ENCODE data around the gene FILIP1. TPM values are rescaled to one million over a fixed set of nuclear protein-coding genes. Genes with fewer than 3 reads are reported as not detected.

FILIP1 gene
- total and polyA plus RNA-seq, 2 of the 8 experiments (the other 6 are each of a cell fraction or from before 2014, with no cell fraction given): 2.4 to 5.7 TPM

DNA sequence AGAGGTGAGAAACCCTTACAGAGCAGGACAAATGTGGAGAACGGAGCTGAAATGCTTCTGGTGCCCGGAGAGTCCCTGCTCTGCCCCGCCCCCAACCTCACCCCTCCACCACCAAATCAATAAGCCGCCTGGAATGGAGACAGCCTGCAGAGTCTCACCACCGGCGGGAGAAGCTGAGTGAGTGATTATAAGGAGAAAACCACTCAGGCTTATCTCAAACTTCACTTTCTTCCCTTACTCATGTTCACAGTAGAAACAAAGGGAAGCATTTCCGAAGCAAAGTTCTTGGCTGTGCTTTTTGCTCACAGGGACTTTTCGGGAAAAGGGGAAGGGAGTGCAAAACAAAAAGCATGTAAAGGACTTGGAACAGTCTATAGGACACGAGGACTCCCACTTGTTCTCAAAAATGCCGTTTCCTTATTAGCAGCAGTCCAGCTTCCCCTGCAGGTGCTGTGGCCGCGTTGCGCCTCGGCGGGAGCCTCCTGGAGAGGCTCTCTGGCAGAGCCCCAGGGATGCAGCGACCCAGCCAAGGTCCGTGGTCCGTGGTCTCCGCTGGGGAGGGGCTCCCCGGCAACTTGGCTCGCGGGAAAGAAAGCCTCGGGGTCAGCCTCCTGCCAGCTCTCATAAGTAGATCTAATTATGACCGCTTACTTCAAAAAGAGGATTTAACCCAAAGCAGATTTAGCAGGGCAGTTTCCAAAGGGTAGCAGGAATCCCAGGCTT, 144.2 kb downstream of the FILIP1 start (continued):
- TF ChIP-seq TAF7 (optimal IDR thresholded peaks at IDR 0.05; ENCODE audit: borderline replicate concordance, low read depth, low read length): peak; percentile 34
- TF ChIP-seq TBP (IDR thresholded peaks at IDR 0.05; ENCODE audit: low read depth, low read length): peak; percentile 60
- TF ChIP-seq PHF8 (conservative IDR thresholded peaks at IDR 0.05; ENCODE audit: low read depth, low read length): peak; percentile 50; the same call in 1 of the 2 replicates
- TF ChIP-seq ASH2L (IDR thresholded peaks at IDR 0.05; ENCODE audit: low read length): peak; percentile 99
- no peak; a peak in 1 of 4 replicates for TF ChIP-seq SIN3A (conservative IDR thresholded peaks at IDR 0.05 in 1 of 2, IDR thresholded peaks at IDR 0.05 in 1 of 2; ENCODE audit: low read depth in 1 of 2, low read length in 2 of 2)
- no peak; a peak in 1 of 4 replicates for TF ChIP-seq CTCF (IDR thresholded peaks at IDR 0.05; ENCODE audit: control extremely low read depth in 1 of 3, insufficient read depth in 1 of 3, low read depth in 1 of 3, low read length in 3 of 3)
- TF ChIP-seq, protein P1, sequence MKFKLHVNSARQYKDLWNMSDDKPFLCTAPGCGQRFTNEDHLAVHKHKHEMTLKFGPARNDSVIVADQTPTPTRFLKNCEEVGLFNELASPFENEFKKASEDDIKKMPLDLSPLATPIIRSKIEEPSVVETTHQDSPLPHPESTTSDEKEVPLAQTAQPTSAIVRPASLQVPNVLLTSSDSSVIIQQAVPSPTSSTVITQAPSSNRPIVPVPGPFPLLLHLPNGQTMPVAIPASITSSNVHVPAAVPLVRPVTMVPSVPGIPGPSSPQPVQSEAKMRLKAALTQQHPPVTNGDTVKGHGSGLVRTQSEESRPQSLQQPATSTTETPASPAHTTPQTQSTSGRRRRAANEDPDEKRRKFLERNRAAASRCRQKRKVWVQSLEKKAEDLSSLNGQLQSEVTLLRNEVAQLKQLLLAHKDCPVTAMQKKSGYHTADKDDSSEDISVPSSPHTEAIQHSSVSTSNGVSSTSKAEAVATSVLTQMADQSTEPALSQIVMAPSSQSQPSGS (IDR thresholded peaks at IDR 0.05; ENCODE audit: low read length): no peak
- TF ChIP-seq FOSL1 (IDR thresholded peaks at IDR 0.05; ENCODE audit: insufficient read depth, low read depth, low read length): no peak
- no peak for TF ChIP-seq NRF1 (IDR thresholded peaks at IDR 0.05; ENCODE audit: low read depth, low read length)
- no peak for TF ChIP-seq POU5F1 (IDR thresholded peaks at IDR 0.05; ENCODE audit: low read depth, low read length)
- TF ChIP-seq, protein P2, sequence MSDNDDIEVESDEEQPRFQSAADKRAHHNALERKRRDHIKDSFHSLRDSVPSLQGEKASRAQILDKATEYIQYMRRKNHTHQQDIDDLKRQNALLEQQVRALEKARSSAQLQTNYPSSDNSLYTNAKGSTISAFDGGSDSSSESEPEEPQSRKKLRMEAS (IDR thresholded peaks at IDR 0.05): peak; percentile 30; the same call in 1 of the 2 replicates
- peak; percentile 42 to 77 for TF ChIP-seq POLR2A (IDR thresholded peaks at IDR 0.05; ENCODE audit: control extremely low read depth in 1 of 2, low read depth in 2 of 2, low read length in 2 of 2)
- TF ChIP-seq SP1 (IDR thresholded peaks at IDR 0.05; ENCODE audit: low read depth, low read length): no peak
- TF ChIP-seq EP300 (IDR thresholded peaks at IDR 0.05; ENCODE audit: borderline replicate concordance in 1 of 2, low read depth in 2 of 2, low read length in 2 of 2): no peak; a peak in 1 of 3 replicates
- TF ChIP-seq NANOG (IDR thresholded peaks at IDR 0.05; ENCODE audit: insufficient read depth, low read depth, low read length, poor library complexity, severe bottlenecking): no peak
- TF ChIP-seq CHD1 (IDR thresholded peaks at IDR 0.05; ENCODE audit: low read depth, low read length): no peak
- peak; percentile 96 for TF ChIP-seq RBBP5 (IDR thresholded peaks at IDR 0.05; ENCODE audit: borderline replicate concordance, low read depth, low read length)
- TF ChIP-seq JUND (IDR thresholded peaks at IDR 0.05; ENCODE audit: low read length): no peak
- no peak for TF ChIP-seq EZH2 (IDR thresholded peaks at IDR 0.05; ENCODE audit: low read depth, low read length, severe bottlenecking)

Data from H1 (cell line).